Measurements from ENCODE around the gene TOM1L2. TPM values are rescaled to one million over a fixed set of nuclear protein-coding genes. Genes with fewer than 3 reads are reported as not detected.
A peak's percentile ranks its signal among the peaks of the same experiment; 100 is the strongest.

The TOM1L2 gene
- total RNA-seq, 1 donor from 2014 or later, result 88.6 TPM

GRCh38 chr17:17816240-17816814 lies 155.9 kb downstream of the TOM1L2 start:
- H3K4me1 ChIP-seq, result peaks cover 77% of the 10 kb centered on the region
- H3K9me3 ChIP-seq, result no peaks in the 10 kb centered on the region
- DNase-seq (ENCODE audit: extremely low spot score in 2 of 2), result no peak
- no peaks in the 10 kb centered on the region for H3K27me3 ChIP-seq
- intact Hi-C loops (cut with DNase I), result loop anchor here (10.0 kb wide), 1 partner anchor 108 kb away; no protein-coding TSS in a partner anchor
- TF ChIP-seq POLR2AphosphoS5 (IDR thresholded peaks at IDR 0.05; ENCODE audit: insufficient read depth in 1 of 2, low read depth in 1 of 2) (peak in 1 of 2 donors; percentile 12), POLR2A (IDR thresholded peaks at IDR 0.05) (no peak)
- no peak overlapping the region for H3K27ac ChIP-seq
- peaks cover 0 to 62% of the 10 kb centered on the region in 2 donors for H3K36me3 ChIP-seq
- H3K4me3 ChIP-seq, result no peak overlapping the region

- H3K27me3 ChIP-seq, result no peaks in the 10 kb centered on the region
- intact Hi-C loops (cut with DNase I), result loop anchor here (10.0 kb wide), 1 partner anchor 109 kb away; no protein-coding TSS in a partner anchor
- peaks cover 77% of the 10 kb centered on the region for H3K4me1 ChIP-seq
- peak overlapping the region; percentile 5 for H3K27ac ChIP-seq
- DNase-seq (ENCODE audit: extremely low spot score in 2 of 2), result no peak
- peaks cover 0 to 62% of the 10 kb centered on the region in 2 donors for H3K36me3 ChIP-seq
- no peaks in the 10 kb centered on the region for H3K9me3 ChIP-seq
- peak in 1 of 2 donors; percentile 1 for TF ChIP-seq POLR2AphosphoS5 (IDR thresholded peaks at IDR 0.05; ENCODE audit: insufficient read depth in 1 of 2, low read depth in 1 of 2)
- TF ChIP-seq POLR2A (IDR thresholded peaks at IDR 0.05), result no peak
- TF ChIP-seq CTCF (IDR thresholded peaks at IDR 0.05), result no peak
- H3K4me3 ChIP-seq, result no peak overlapping the region
Measured at GRCh38 chr17:17815436-17816200, 156.6 kb downstream of the TOM1L2 start.

GRCh38 chr17:17815062-17815406 lies 157.2 kb downstream of the TOM1L2 start:
- H3K36me3 ChIP-seq, result peaks cover 0 to 62% of the 10 kb centered on the region in 2 donors
- no peak overlapping the region for H3K4me3 ChIP-seq
- peaks cover 77% of the 10 kb centered on the region for H3K4me1 ChIP-seq
- intact Hi-C loops (cut with DNase I), result loop anchor here (10.0 kb wide), 1 partner anchor 110 kb away; no protein-coding TSS in a partner anchor
- peak overlapping the region; percentile 5 for H3K27ac ChIP-seq
- no peaks in the 10 kb centered on the region for H3K9me3 ChIP-seq
- no peaks in the 10 kb centered on the region for H3K27me3 ChIP-seq
- TF ChIP-seq POLR2A (IDR thresholded peaks at IDR 0.05), result no peak
- no peak for TF ChIP-seq POLR2AphosphoS5 (IDR thresholded peaks at IDR 0.05; ENCODE audit: insufficient read depth in 1 of 2, low read depth in 1 of 2)
- no peak for TF ChIP-seq CTCF (IDR thresholded peaks at IDR 0.05)
- DNase-seq (ENCODE audit: extremely low spot score in 2 of 2), result no peak

GRCh38 chr17:17814162-17815061 lies 157.8 kb downstream of the TOM1L2 start:
- Histone ChIP-seq H3K27me3 (no peaks in the 10 kb centered on the region), H3K4me3 (no peak overlapping the region), H3K9me3 (no peaks in the 10 kb centered on the region), H3K4me1 (peaks cover 77% of the 10 kb centered on the region), H3K27ac (peak overlapping the region; percentile 5), H3K36me3 (peaks cover 0 to 58% of the 10 kb centered on the region in 2 donors)
- TF ChIP-seq POLR2AphosphoS5 (IDR thresholded peaks at IDR 0.05; ENCODE audit: insufficient read depth in 1 of 2, low read depth in 1 of 2) (no peak), CTCF (IDR thresholded peaks at IDR 0.05) (no peak), POLR2A (IDR thresholded peaks at IDR 0.05) (no peak)
- intact Hi-C loops (cut with DNase I), result loop anchor here (10.0 kb wide), 1 partner anchor 110 kb away; no protein-coding TSS in a partner anchor
- DNase-seq (ENCODE audit: extremely low spot score in 2 of 2), result no peak

GRCh38 chr17:17813725-17814095 lies 158.5 kb downstream of the TOM1L2 start:
- Histone ChIP-seq H3K4me3 (no peak overlapping the region), H3K36me3 (peaks cover 0 to 51% of the 10 kb centered on the region in 2 donors), H3K9me3 (no peaks in the 10 kb centered on the region), H3K27me3 (no peaks in the 10 kb centered on the region), H3K27ac (no peak overlapping the region), H3K4me1 (peaks cover 77% of the 10 kb centered on the region)
- intact Hi-C loops (cut with DNase I), result loop anchor here (10.0 kb wide), 1 partner anchor 111 kb away; no protein-coding TSS in a partner anchor
- TF ChIP-seq POLR2A (IDR thresholded peaks at IDR 0.05) (no peak), CTCF (IDR thresholded peaks at IDR 0.05) (no peak), POLR2AphosphoS5 (IDR thresholded peaks at IDR 0.05; ENCODE audit: insufficient read depth in 1 of 2, low read depth in 1 of 2) (no peak)
- DNase-seq (ENCODE audit: extremely low spot score in 2 of 2), result no peak
